Measurements from ENCODE around the gene KLHL29. TPM values are rescaled to one million over a fixed set of nuclear protein-coding genes. Genes with fewer than 3 reads are reported as not detected.

The KLHL29 gene
- total RNA-seq, 2 donors from 2014 or later = 1.0 to 2.4 TPM

GRCh38 chr2:23621616-23622015 is 236.6 kb downstream of the KLHL29 start:
- H3K27me3 Mint-ChIP-seq (ENCODE audit: insufficient read depth) = no peaks in the 10 kb centered on the region
- Histone ChIP-seq H3K27me3 (ENCODE audit: control insufficient read depth, insufficient read depth, low read length, poor library complexity, severe bottlenecking) (no peaks in the 10 kb centered on the region), H3K36me3 (ENCODE audit: control insufficient read depth, insufficient read depth, low read length) (no peaks in the 10 kb centered on the region), H3K4me1 (ENCODE audit: control insufficient read depth, insufficient read depth, low read length) (no peaks in the 10 kb centered on the region), H3K9ac (ENCODE audit: extremely low read depth, low read length, poor library complexity, severe bottlenecking) (no peak overlapping the region), H3K4me3 (ENCODE audit: low read length) (no peak overlapping the region), H3K27ac (ENCODE audit: low read depth, low read length) (no peak overlapping the region), H3K9me3 (ENCODE audit: control insufficient read depth, low read length) (peaks cover 25% of the 10 kb centered on the region)
- H3K9me3 Mint-ChIP-seq = peaks cover 6% of the 10 kb centered on the region
- no peak for TF ChIP-seq CTCF (conservative IDR thresholded peaks at IDR 0.05)
- no peak overlapping the region for H3K4me3 Mint-ChIP-seq
- H3K36me3 Mint-ChIP-seq (ENCODE audit: low read depth) = no peaks in the 10 kb centered on the region
- H3K27ac Mint-ChIP-seq = no peak overlapping the region
- DNase-seq = no peak
- peaks cover 8% of the 10 kb centered on the region for H3K4me1 Mint-ChIP-seq
- 92 to 100% methylated on average over 3 to 5 of the region's 5 CpGs for WGBS, 2 experiments (ENCODE audit: insufficient coverage in 1 of 2, insufficient read length in 1 of 2)

- no peaks in the 10 kb centered on the region for H3K36me3 ChIP-seq (ENCODE audit: control insufficient read depth, insufficient read depth, low read length)
- H3K36me3 Mint-ChIP-seq (ENCODE audit: low read depth) = no peaks in the 10 kb centered on the region
- DNase-seq = no peak
- H3K4me1 Mint-ChIP-seq = peaks cover 8% of the 10 kb centered on the region
- no peak overlapping the region for H3K27ac Mint-ChIP-seq
- no peaks in the 10 kb centered on the region for H3K27me3 ChIP-seq (ENCODE audit: control insufficient read depth, insufficient read depth, low read length, poor library complexity, severe bottlenecking)
- H3K9me3 Mint-ChIP-seq = peaks cover 6% of the 10 kb centered on the region
- WGBS, 2 experiments (ENCODE audit: insufficient coverage in 1 of 2, insufficient read length in 1 of 2) = 92 to 100% methylated on average over 3 to 8 of the region's 8 CpGs
- H3K4me1 ChIP-seq (ENCODE audit: control insufficient read depth, insufficient read depth, low read length) = no peaks in the 10 kb centered on the region
- H3K4me3 Mint-ChIP-seq = no peak overlapping the region
- H3K9me3 ChIP-seq (ENCODE audit: control insufficient read depth, low read length) = peaks cover 25% of the 10 kb centered on the region
- no peaks in the 10 kb centered on the region for H3K27me3 Mint-ChIP-seq (ENCODE audit: insufficient read depth)
- TF ChIP-seq CTCF (conservative IDR thresholded peaks at IDR 0.05) = no peak
- H3K4me3 ChIP-seq (ENCODE audit: low read length) = no peak overlapping the region
- H3K9ac ChIP-seq (ENCODE audit: extremely low read depth, low read length, poor library complexity, severe bottlenecking) = no peak overlapping the region
- no peak overlapping the region for H3K27ac ChIP-seq (ENCODE audit: low read depth, low read length)
Observed at GRCh38 chr2:23622466-23622865, 237.5 kb downstream of the KLHL29 start.

- Mint-ChIP-seq H3K36me3 (ENCODE audit: low read depth) (no peaks in the 10 kb centered on the region), H3K27ac (no peak overlapping the region), H3K4me1 (peaks cover 8% of the 10 kb centered on the region), H3K9me3 (peaks cover 6% of the 10 kb centered on the region), H3K27me3 (ENCODE audit: insufficient read depth) (no peaks in the 10 kb centered on the region), H3K4me3 (no peak overlapping the region)
- Histone ChIP-seq H3K9ac (ENCODE audit: extremely low read depth, low read length, poor library complexity, severe bottlenecking) (no peak overlapping the region), H3K4me1 (ENCODE audit: control insufficient read depth, insufficient read depth, low read length) (no peaks in the 10 kb centered on the region), H3K9me3 (ENCODE audit: control insufficient read depth, low read length) (peaks cover 25% of the 10 kb centered on the region), H3K27me3 (ENCODE audit: control insufficient read depth, insufficient read depth, low read length, poor library complexity, severe bottlenecking) (no peaks in the 10 kb centered on the region), H3K36me3 (ENCODE audit: control insufficient read depth, insufficient read depth, low read length) (no peaks in the 10 kb centered on the region), H3K4me3 (ENCODE audit: low read length) (no peak overlapping the region), H3K27ac (ENCODE audit: low read depth, low read length) (no peak overlapping the region)
- TF ChIP-seq CTCF (conservative IDR thresholded peaks at IDR 0.05) = no peak
- DNase-seq = no peak
- 88 to 89% methylated on average over 11 to 14 of the region's 14 CpGs for WGBS, 2 experiments (ENCODE audit: insufficient coverage in 1 of 2, insufficient read length in 1 of 2)
Observed at GRCh38 chr2:23622966-23623675, 238.1 kb downstream of the KLHL29 start.

Data from endodermal cell (in vitro differentiated cells).